ENCODE measurements around the gene KCNQ1. TPM values are rescaled to one million over a fixed set of nuclear protein-coding genes. Genes with fewer than 3 reads are reported as not detected.

Gene KCNQ1
- total and polyA plus RNA-seq, 2 experiments from 2014 or later: 0.45 to 0.87 TPM

DNA sequence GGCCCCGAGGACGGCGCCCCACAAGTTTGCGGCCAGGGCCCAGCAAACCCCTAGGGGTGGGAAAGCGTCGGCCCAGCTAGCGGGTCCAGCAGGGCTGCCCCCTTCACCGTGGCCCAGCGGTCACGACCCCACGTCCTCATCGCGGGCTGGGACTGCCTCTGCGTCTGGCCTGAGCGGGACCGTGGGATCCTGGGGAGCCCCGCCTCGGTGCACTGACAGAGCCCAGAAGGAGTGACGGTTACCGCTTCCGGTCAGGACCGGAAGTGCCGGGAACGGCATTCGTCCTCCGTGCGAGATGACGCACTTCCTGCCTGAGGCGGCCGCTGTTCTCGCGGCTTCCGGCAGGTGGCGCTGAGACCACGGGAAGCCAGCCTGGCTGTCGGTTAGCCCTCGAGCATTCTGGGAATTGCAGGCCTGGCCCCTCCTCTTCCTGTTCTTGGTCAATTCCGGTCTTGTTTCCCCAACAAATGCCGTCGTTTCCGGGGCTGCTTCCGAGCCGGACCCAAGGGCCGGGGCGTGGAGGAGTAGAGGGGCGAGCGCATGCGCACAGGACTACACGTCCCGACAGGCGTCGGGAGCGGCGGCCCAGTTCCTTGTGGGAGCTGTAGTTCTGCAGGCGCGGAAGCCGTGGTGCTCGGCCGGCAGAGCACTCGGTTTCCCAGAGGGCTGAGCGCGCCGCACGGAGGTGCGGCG, 44.6 kb upstream of the KCNQ1 start, which contains the start of gene TSSC4:
Gene TSSC4, plus strand, starts transcription at position 682 of the 693 bp plus-strand sequence. CDS start 1,884 bp downstream, outside the sequence.
- H3K27ac Mint-ChIP-seq: peak within 1 kb of the TSS; percentile 91
- ATAC-seq (peak; percentile 86), DNase-seq (ENCODE audit: low spot score) (peak; percentile 100)
- peaks cover 14% of the 10 kb centered on the region for H3K27me3 Mint-ChIP-seq (ENCODE audit: insufficient read depth, low read depth, poor library complexity)
- peak within 1 kb of the TSS; percentile 89 for H3K27ac ChIP-seq (ENCODE audit: low read depth)
- TF ChIP-seq ZNF114 (CRISPR knock-in tag; IDR thresholded peaks at IDR 0.05) (no peak), NANOG (IDR thresholded peaks at IDR 0.05; ENCODE audit: borderline replicate concordance) (no peak), POLR2AphosphoS5 (IDR thresholded peaks at IDR 0.05; ENCODE audit: low read depth) (peak; percentile 79), STAT1 (IDR thresholded peaks at IDR 0.05; ENCODE audit: unreplicated experiment) (no peak), EZH2 (IDR thresholded peaks at IDR 0.05; ENCODE audit: low read depth, unreplicated experiment) (no peak), EZH2phosphoT487 (IDR thresholded peaks at IDR 0.05; ENCODE audit: unreplicated experiment) (no peak), CREB1 (CRISPR knock-in tag; IDR thresholded peaks at IDR 0.05; ENCODE audit: low read depth) (peak; percentile 95), ZNF331 (CRISPR knock-in tag; IDR thresholded peaks at IDR 0.05; ENCODE audit: low read depth) (no peak), JUNB (IDR thresholded peaks at IDR 0.05; ENCODE audit: unreplicated experiment) (no peak)
- TF ChIP-seq, protein P1, sequence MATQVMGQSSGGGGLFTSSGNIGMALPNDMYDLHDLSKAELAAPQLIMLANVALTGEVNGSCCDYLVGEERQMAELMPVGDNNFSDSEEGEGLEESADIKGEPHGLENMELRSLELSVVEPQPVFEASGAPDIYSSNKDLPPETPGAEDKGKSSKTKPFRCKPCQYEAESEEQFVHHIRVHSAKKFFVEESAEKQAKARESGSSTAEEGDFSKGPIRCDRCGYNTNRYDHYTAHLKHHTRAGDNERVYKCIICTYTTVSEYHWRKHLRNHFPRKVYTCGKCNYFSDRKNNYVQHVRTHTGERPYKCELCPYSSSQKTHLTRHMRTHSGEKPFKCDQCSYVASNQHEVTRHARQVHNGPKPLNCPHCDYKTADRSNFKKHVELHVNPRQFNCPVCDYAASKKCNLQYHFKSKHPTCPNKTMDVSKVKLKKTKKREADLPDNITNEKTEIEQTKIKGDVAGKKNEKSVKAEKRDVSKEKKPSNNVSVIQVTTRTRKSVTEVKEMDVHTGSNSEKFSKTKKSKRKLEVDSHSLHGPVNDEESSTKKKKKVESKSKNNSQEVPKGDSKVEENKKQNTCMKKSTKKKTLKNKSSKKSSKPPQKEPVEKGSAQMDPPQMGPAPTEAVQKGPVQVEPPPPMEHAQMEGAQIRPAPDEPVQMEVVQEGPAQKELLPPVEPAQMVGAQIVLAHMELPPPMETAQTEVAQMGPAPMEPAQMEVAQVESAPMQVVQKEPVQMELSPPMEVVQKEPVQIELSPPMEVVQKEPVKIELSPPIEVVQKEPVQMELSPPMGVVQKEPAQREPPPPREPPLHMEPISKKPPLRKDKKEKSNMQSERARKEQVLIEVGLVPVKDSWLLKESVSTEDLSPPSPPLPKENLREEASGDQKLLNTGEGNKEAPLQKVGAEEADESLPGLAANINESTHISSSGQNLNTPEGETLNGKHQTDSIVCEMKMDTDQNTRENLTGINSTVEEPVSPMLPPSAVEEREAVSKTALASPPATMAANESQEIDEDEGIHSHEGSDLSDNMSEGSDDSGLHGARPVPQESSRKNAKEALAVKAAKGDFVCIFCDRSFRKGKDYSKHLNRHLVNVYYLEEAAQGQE (IDR thresholded peaks at IDR 0.05; ENCODE audit: unreplicated experiment): no peak
- TF ChIP-seq, protein P2, sequence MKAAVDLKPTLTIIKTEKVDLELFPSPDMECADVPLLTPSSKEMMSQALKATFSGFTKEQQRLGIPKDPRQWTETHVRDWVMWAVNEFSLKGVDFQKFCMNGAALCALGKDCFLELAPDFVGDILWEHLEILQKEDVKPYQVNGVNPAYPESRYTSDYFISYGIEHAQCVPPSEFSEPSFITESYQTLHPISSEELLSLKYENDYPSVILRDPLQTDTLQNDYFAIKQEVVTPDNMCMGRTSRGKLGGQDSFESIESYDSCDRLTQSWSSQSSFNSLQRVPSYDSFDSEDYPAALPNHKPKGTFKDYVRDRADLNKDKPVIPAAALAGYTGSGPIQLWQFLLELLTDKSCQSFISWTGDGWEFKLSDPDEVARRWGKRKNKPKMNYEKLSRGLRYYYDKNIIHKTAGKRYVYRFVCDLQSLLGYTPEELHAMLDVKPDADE (IDR thresholded peaks at IDR 0.05): peak; percentile 99
- TF ChIP-seq, protein P3, sequence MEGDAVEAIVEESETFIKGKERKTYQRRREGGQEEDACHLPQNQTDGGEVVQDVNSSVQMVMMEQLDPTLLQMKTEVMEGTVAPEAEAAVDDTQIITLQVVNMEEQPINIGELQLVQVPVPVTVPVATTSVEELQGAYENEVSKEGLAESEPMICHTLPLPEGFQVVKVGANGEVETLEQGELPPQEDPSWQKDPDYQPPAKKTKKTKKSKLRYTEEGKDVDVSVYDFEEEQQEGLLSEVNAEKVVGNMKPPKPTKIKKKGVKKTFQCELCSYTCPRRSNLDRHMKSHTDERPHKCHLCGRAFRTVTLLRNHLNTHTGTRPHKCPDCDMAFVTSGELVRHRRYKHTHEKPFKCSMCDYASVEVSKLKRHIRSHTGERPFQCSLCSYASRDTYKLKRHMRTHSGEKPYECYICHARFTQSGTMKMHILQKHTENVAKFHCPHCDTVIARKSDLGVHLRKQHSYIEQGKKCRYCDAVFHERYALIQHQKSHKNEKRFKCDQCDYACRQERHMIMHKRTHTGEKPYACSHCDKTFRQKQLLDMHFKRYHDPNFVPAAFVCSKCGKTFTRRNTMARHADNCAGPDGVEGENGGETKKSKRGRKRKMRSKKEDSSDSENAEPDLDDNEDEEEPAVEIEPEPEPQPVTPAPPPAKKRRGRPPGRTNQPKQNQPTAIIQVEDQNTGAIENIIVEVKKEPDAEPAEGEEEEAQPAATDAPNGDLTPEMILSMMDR (conservative IDR thresholded peaks at IDR 0.05; ENCODE audit: low read depth in 2 of 2): peak; percentile 81 to 99
- TF ChIP-seq, protein P4, sequence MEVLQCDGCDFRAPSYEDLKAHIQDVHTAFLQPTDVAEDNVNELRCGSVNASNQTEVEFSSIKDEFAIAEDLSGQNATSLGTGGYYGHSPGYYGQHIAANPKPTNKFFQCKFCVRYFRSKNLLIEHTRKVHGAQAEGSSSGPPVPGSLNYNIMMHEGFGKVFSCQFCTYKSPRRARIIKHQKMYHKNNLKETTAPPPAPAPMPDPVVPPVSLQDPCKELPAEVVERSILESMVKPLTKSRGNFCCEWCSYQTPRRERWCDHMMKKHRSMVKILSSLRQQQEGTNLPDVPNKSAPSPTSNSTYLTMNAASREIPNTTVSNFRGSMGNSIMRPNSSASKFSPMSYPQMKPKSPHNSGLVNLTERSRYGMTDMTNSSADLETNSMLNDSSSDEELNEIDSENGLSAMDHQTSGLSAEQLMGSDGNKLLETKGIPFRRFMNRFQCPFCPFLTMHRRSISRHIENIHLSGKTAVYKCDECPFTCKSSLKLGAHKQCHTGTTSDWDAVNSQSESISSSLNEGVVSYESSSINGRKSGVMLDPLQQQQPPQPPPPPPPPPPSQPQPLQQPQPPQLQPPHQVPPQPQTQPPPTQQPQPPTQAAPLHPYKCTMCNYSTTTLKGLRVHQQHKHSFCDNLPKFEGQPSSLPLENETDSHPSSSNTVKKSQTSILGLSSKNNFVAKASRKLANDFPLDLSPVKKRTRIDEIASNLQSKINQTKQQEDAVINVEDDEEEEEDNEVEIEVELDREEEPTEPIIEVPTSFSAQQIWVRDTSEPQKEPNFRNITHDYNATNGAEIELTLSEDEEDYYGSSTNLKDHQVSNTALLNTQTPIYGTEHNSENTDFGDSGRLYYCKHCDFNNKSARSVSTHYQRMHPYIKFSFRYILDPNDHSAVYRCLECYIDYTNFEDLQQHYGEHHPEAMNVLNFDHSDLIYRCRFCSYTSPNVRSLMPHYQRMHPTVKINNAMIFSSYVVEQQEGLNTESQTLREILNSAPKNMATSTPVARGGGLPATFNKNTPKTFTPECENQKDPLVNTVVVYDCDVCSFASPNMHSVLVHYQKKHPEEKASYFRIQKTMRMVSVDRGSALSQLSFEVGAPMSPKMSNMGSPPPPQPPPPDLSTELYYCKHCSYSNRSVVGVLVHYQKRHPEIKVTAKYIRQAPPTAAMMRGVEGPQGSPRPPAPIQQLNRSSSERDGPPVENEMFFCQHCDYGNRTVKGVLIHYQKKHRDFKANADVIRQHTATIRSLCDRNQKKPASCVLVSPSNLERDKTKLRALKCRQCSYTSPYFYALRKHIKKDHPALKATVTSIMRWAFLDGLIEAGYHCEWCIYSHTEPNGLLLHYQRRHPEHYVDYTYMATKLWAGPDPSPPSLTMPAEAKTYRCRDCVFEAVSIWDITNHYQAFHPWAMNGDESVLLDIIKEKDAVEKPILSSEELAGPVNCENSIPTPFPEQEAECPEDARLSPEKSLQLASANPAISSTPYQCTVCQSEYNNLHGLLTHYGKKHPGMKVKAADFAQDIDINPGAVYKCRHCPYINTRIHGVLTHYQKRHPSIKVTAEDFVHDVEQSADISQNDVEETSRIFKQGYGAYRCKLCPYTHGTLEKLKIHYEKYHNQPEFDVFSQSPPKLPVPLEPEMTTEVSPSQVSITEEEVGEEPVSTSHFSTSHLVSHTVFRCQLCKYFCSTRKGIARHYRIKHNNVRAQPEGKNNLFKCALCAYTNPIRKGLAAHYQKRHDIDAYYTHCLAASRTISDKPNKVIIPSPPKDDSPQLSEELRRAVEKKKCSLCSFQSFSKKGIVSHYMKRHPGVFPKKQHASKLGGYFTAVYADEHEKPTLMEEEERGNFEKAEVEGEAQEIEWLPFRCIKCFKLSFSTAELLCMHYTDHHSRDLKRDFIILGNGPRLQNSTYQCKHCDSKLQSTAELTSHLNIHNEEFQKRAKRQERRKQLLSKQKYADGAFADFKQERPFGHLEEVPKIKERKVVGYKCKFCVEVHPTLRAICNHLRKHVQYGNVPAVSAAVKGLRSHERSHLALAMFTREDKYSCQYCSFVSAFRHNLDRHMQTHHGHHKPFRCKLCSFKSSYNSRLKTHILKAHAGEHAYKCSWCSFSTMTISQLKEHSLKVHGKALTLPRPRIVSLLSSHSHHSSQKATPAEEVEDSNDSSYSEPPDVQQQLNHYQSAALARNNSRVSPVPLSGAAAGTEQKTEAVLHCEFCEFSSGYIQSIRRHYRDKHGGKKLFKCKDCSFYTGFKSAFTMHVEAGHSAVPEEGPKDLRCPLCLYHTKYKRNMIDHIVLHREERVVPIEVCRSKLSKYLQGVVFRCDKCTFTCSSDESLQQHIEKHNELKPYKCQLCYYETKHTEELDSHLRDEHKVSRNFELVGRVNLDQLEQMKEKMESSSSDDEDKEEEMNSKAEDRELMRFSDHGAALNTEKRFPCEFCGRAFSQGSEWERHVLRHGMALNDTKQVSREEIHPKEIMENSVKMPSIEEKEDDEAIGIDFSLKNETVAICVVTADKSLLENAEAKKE (CRISPR knock-in tag; IDR thresholded peaks at IDR 0.05): no peak
- peak within 1 kb of the TSS; percentile 89 for H3K4me3 Mint-ChIP-seq
- H3K4me1 Mint-ChIP-seq: peaks cover 3% of the 10 kb centered on the region; the same call in 2 of the 3 replicates
- H3K9me3 Mint-ChIP-seq: no peaks in the 10 kb centered on the region
- H3K9me2 ChIP-seq (ENCODE audit: insufficient read depth): no peaks in the 10 kb centered on the region
- peak within 1 kb of the TSS; percentile 95 for H3K4me2 ChIP-seq
- peaks cover 19% of the 10 kb centered on the region; the same call in 2 of the 3 replicates for H3K36me3 Mint-ChIP-seq (ENCODE audit: low read depth)
- no peaks in the 10 kb centered on the region for H3K27me3 ChIP-seq (ENCODE audit: insufficient read depth)
- H3K36me3 ChIP-seq (ENCODE audit: insufficient read depth): no peaks in the 10 kb centered on the region; the same call in 1 of the 2 replicates
- peaks cover 12% of the 10 kb centered on the region for H3K79me2 ChIP-seq (replicated peaks; ENCODE audit: insufficient read depth)
- peaks cover 6% of the 10 kb centered on the region; the same call in 1 of the 2 replicates for H3K4me1 ChIP-seq (ENCODE audit: insufficient read depth)
- H2AFZ ChIP-seq: peak within 1 kb of the TSS; percentile 34
- H4K20me1 ChIP-seq (replicated peaks; ENCODE audit: insufficient read depth): no peaks in the 10 kb centered on the region
- no peaks in the 10 kb centered on the region for H3F3A ChIP-seq (replicated peaks; ENCODE audit: low read depth)
- H3K4me3 ChIP-seq: peak within 1 kb of the TSS; percentile 96

Data from GM23338 (cell line).